ENCODE data around the gene TFEB. TPM values are rescaled to one million over a fixed set of nuclear protein-coding genes. Genes with fewer than 3 reads are reported as not detected.

TFEB gene
- polyA plus RNA-seq, 4 donors = 4.5 to 10.2 (median 9.1) TPM

DNA sequence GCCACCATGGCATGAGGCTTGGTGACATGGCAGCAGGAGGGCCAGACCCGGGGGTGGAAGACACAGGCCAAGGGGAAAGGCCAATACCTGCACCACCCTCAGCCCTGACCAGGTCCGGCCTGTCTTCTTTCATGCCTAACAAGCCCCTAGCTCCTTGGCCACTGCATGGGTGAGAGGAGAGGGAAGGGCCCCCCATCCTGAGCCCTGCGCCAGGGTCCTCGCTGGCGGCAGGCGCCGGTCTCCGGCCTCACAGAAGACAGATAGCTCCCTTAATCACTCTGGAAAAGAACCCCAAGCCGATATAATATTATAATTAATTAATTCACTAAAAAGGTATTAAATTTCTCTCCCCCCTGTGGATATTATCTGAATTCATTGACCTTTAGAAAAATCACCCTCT is 55.7 kb downstream of the TFEB start:
- DNase-seq (ENCODE audit: low read depth in 4 of 4, low spot score in 3 of 4) = no peak

DNA sequence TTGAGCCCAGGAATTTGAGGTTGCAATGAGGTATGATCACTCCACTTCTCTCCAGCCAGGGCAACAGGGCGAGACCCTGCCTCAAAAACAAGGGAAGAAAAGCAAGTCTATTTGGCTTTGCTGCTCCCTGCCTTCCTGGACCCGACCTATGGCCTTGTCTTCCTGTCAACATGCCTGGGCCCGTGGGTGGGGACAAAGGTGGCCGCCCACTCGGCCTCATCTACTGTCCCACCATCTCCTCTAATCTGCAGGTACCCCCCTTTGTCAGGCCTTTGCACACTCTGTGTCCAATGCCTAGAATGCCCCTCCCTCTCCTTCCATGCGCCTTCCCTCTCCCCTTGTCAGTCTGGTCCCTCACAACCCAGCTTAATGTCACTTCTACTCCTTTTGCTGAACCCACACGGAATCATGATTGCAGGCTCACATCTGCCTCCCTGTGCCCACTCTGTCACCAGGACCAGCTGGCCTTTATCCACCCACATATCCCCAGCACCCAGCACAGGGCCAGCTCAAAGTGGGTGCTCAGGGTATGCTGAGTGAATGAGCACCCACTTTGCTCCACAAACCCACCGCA is 56.8 kb downstream of the TFEB start:
- no peak for DNase-seq (ENCODE audit: low read depth in 4 of 4, low spot score in 3 of 4)

DNA sequence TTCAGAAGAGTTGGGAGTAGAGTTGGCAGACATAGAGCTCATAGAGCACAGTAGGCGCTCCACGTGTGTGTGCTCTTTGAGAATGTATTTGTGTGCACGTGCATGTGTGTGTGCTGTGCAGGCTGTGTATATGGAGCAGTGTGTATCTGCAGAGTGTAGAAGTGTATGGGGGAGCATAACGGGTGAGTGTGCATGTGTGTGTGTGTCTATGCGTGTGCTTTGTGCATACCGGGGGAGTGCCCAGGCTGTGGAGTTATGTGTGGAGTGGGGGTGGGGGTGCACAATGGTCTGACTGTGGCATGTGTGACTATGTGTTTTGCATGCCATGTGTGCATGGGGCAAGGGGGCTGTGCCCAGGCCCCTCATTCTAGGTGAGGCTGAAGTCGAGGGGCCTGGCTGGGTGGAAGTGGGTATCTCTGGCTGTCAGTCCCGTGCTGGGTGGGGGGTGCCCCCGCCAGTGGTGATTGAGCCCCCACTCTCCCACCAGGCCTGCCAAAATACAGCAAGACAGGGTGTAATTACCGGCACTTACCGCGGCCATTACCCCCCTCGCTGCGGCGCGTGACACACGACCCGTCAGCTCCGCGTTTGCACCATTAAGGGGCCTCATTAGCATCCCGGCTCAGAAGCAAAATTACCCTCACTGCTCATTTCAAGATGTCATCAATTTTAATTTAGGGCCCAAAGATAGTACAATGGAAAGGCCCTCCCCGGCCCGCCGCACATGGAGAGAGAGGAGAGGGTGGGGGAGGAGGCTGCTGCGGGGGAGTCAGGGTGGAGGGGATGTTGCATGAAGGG is 58.1 kb downstream of the TFEB start:
- no peak for DNase-seq (ENCODE audit: low read depth in 4 of 4, low spot score in 3 of 4)

DNA sequence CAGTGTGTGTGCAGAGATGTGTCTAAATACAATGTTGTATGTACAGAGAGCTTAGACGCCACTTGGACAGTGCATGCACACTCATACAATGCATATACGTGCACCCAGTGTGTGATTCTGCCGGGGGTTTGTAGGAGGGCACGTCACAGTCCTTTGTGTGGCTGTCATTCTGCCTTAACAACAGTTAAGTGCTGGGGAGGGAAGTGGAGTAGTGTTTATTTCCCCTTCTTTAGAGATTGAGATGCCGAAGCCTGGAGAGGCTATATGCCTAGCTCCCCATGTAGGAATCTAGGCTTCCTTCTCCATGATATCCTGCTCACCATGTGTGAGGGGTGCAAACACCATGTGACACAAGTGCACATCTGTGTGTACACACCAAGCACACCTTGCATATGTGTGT is 59.0 kb downstream of the TFEB start:
- no peak for DNase-seq (ENCODE audit: low read depth in 4 of 4, low spot score in 3 of 4)

DNA sequence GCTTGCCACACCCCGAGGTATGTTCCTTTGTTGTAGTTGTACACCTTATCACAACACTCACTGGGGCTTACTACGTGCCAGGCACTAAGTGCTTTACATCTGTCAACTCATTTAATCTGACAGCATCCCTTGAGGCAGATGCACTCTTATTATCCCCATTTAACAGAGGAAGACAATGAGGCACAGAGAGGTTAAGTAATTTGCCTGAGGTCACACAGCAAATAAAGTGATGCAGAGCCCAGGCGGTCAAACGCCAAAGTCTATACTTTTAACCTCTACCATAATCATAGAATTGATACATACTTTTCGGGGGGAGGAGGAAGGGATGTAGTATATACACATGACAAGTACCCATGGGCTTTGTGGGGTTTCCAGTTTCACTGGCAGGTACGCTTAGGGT is 59.4 kb downstream of the TFEB start:
- no peak for DNase-seq (ENCODE audit: low read depth in 4 of 4, low spot score in 3 of 4)

DNA sequence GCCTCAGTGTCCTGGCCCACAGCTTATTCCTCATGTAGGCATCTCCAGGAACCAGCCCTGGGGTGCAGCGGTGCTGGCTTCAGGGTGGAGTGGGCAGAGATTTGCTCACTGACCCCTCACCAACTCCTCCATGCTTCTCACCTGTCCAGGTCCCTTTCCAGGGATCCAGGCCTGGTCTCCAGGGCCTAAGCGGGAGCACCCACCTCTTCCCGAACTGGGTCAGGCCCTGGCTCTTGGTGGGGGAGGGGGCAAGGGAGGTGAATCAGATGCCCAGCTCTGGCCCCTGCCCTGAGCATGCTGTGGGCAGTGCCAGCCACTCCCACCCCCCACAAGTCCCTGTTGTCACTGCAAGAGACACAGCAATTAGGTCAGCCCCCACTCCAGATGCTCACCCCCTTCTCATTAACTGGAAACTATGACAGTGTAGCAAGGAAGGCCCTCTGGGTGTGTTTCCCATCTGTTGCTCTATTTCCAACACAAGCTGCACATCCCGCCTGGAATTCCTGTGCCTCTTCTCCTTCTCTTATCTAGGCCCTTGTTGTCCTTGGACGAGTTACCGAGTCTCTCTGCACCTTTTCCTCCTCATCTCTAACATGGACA is 60.1 kb downstream of the TFEB start:
- DNase-seq (ENCODE audit: low read depth in 4 of 4, low spot score in 3 of 4) = no peak

DNA sequence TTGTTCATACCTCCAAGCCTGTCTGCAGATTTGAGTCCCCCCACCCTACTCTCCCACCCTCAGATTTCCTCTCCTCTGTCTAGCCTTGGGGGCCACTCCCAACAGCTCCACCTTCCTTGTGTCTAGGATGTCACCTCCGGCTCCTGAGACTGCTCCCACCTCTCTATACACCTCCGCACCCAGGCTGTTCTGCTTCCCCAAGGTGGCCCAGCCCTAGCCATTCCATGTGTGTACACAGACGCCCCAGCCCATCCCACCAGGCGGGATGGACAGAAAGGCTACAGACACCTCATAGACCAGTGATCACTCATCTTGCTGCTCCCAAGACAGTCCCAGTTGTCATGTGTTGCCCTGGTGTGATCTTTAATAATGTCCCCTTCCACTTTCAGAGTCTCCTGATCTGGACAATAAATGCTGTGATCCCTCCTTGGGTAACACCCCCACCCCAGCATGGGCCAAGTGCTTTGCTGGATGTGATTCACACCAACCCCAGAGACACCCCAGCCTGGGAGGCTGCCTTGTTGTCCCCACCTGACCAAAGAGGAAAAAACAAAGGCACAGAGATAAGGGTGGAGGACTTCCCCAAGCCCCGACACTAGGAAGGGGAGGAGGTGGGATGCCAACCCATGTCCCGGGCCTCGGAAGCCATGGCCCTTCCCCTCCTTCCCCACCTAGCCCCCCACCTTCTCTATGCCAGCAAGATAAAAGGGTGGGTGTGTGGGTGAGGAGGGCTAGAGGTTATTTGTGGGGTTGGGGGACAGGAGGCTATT is 61.0 kb downstream of the TFEB start:
- DNase-seq (ENCODE audit: low read depth in 4 of 4, low spot score in 3 of 4) = no peak

DNA sequence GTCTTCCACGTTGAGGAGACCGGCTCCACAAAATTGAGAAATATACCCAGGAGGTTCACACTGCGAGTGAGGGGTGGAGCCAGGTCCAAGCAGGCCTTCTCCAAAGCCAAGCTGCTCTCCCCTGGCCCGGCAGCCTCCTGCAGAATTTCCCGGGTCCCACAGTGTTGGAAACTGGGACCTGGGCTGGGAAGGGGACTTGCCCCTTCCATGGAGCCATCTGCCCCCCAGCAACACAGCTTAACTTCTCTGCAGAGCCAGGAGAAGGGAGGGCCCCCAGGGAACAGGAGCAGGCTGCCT is 61.8 kb downstream of the TFEB start:
- DNase-seq (ENCODE audit: low read depth in 4 of 4, low spot score in 3 of 4) = no peak

DNA sequence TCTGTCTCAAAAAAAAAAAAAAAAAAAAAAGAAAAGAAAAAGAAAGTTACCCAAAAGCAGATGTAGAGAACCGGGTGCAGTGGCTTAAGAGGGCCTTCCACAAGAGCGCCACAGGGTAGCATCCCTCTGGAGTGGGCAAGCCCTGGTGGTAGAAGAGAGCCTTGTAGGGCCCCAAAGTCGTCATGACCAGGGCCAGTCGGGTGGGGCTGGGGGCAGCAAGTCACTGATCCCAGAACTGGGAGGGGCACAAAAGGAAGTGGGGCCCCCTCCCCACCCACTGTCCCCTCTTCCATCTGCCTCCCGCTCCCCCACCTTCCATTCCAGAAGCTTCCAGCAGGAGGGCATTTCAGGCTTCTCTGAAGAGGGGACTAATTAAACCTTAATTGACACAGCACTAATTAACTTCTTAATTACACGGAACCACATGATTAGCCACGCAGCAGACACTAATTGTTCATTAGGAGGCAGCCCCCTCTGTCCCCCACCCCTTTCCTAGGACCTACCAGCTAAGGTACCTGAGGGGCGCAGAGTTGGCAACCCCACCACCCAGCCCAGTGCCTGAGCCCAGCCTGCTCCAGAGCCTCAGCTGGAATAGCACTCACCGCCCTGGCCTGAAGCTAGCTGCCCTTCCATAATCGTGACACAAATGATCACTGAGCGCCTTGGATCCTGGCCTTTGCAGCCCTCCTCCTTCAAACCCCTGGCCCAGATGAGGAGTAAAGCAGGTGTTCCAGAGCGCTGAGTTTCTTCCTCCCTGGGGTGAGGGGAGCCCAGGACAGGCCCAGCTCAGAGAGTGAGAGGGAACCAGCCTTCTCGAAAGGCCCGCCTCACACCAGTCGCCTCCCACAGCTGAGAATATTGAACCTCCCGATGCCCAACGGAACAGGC is 62.3 kb downstream of the TFEB start:
- no peak for DNase-seq (ENCODE audit: low read depth in 4 of 4, low spot score in 3 of 4)

DNA sequence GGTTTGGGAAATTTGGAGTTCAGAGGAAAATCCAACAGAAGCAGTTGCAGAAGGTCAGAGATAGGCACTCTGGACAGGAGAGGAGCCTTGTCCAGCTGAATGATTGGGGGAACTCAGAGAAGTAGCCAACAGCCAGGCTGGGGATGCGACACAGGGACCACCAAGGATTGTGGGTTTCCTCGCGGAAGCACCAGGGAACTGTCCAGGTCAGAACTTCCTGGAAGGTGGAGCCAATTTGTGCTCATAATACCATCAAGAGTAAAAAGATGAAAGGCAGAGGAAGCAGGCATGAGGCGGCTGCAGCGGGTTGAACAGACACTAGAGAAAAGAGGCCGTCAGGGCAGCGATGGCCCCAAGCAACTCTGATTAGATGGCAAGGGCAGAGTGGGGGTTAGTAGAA is 63.4 kb downstream of the TFEB start:
- DNase-seq (ENCODE audit: low read depth in 4 of 4, low spot score in 3 of 4) = no peak

DNA sequence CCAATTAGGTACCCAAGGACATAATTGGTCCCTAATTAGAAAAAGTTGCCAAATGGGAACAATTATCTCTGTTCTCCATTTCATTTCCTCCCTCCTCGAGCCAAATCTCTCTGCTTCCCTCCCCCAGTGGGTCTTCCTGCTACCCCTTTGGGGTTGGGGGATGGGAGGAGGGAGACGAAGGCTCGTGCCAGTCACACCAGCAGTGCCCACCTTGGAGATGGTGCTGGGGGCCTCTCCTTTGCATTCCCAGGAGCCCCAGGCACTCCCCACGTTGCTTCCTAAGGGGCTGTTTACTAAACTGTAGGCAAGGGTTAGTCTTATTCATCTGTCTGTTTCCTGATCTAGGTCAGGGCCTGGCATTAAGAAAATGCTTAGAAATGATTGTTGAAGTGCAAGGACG is 64.0 kb downstream of the TFEB start:
- DNase-seq (ENCODE audit: low read depth in 4 of 4, low spot score in 3 of 4) = no peak

DNA sequence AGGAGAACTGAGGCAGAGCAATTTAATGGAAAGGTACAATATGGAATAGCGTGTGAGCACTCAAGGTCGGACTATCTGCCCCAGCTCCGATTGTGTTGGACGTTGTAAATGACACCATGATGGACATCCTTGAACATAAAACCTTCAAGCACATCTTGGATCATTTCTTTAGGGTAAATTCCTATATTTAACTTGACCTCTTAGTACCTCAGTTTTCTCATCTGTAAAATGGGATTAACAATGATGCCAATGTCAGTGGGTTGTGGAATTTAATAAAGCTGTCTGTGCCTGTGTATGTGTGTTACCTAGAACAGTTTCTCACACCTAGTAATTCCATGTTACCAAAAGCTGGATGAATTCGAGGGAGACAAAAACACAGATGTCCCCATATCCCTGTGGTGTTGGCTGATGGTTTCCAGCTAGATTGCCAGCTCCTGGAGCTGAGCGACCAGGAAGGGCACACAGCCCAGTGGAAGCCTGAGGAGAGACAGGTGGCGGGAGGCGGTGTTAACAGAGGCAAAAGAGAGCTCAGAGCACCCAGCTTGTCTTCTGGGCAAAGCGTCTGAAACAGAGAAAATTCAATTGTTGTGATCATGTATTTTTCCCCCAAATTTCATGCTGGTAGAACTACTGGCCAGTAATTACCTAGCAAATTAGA is 64.6 kb downstream of the TFEB start:
- no peak for DNase-seq (ENCODE audit: low read depth in 4 of 4, low spot score in 3 of 4)

DNA sequence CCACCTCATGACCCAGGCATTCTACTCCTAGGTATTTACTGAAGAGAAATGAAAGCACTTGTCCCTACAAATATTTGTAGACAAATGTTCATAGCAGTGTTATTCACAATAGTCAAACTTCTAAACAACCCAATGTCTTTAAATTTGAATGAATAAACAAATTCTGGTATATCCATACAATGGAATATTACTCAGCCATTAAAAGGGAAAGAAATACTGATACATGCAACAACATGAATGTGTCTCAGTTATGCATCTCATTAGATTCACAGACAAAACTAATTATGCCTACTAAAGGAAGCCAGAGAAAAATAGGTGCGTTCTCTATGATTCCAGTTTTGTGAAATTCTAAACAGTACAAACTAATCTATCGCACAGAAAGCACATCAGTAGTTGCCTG is 66.4 kb downstream of the TFEB start:
- no peak for DNase-seq (ENCODE audit: low read depth in 4 of 4, low spot score in 3 of 4)

DNA sequence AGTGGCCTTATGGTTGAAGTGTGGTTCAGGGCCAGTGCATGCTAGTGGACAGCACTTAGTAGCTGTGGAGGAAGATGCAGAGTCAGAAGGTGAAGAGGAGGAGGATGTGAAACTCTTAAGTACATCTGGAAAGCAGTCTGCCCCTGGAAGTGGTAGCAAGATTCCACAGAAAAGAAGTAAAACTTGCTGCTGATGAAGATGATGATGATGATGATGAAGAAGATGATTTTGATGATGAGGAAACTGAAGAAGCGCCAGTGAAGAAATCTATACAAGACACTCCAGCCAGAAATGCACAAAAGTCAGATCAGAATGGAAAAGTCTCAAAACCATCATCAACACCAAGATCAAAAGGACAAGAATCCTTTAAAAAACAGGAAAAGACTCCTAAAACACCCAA is 68.2 kb downstream of the TFEB start:
- DNase-seq (ENCODE audit: low read depth in 4 of 4, low spot score in 3 of 4) = no peak

DNA sequence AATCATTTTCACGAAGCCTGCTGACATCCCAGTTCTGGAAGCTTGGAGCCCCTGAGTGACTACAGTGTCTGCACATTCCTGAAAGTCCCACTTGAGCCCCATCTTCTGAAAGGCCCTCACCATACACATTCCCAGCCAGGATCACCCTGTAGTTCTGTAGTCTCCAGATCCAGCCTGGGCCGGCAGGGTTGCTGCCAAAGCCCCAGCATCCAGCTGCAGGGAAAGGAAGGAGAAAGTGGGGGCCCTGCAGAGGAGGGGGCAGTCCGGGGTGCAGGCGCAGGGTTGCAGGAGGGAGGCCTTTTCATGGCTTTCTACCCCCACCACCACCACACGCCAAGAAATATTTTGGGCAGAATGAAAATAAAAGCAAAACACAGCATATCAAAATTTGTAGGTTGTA is 71.1 kb downstream of the TFEB start:
- no peak for DNase-seq (ENCODE audit: low read depth in 4 of 4, low spot score in 3 of 4)

DNA sequence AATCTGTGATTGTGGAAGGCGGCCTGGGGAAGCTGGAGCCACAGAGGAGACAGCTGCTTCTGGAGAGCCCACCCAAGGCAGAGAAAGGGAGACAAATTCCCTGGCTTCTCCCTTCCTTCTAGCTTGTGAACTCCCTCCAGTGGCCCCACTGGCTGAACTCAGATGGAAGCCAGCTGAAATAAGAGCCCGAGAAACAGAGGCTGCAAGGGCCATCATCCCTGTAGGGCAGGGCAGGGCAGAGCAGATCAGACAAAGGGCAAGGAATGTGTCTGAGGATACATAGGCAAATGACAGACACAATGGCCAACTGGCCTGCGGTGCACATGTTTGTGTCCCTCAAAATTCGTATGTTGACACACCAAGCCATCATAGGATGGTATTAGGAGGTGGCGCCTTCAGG is 71.8 kb downstream of the TFEB start:
- DNase-seq (ENCODE audit: low read depth in 4 of 4, low spot score in 3 of 4) = no peak

DNA sequence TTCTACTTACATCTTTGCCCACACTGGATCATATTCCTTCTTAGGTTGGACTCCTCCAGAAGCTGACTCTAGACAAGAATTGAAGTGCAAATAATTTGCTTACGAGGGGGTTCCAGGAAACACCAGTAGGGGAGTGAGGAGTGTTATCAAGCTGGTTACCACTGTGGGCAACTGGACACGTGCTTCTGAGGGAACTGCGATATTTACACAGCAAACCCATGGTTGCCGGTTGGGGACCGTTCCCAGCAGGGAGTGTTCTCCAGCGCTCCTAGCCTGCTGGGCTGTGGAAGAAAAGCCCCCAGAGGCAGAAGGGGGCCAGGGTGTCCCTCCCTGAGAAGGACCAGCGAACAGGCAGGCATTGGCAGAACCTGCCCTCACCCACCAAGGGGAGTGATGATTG is 75.5 kb downstream of the TFEB start:
- DNase-seq (ENCODE audit: low read depth in 4 of 4, low spot score in 3 of 4) = no peak

DNA sequence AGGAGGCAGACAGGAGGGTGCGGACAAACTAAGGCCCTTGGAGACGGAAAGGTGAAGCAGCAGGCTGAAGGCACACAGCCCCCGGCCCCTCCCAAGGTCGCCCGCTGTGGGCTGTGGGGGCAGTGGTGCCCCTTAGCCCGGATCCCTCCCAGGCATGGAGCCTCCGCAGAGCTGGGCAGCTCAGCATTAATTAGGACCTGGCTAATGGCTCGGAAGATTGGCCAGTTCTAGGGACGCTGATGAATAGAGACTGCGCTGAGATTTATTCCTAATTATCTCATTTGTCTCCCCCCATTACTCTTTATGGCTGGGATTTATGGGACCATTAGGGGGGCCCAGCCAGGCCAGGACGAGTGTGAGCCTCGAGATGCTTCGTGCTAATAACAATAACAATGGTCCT is 76.8 kb downstream of the TFEB start:
- DNase-seq (ENCODE audit: low read depth in 4 of 4, low spot score in 3 of 4) = no peak

DNA sequence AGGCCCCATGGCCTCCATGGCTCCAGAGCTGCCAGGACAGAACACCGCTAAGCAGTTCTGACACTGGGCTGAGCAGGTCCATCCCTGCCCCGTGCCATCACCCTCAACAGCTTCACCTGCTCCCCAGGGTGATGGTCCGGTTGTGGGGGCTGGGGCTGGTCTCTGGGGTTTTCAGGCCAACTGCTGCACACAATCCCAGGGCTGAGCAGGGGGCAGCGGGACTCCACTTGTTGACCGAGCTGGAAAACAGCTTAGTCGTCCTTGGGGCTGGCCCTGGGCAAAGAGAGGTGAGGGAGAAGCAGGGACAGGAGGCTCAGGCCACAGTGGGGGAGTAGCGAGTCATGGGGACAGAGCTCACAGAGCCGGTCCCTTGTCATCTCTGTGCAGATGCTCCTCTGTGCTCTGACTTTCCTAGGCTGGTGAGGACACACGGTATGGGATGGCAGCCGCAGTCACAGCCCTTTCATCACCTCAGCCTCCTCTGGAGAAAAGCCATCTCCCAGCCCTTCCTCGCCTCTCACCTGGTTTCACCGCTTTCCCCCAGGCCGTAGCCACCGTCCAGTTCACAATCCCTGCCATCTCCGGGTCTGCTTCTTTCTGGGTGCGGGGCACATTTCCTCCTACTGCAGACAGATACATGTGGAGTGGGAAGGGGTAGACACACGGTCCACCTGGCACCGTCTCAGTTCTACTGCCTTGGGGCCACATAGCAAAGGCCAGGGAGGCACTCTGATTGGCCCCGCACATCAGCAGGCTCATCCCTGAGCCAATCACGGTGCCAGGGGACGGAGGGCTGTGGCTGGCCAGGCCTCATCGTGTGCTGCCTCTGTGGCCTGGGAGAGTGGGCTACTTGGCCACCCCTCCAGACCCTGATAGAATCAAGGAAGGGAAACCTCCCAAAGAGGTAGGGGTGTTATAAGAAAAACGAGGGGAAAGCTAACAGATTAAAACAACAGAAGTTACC is 78.0 kb downstream of the TFEB start:
- no peak for DNase-seq (ENCODE audit: low read depth in 4 of 4, low spot score in 3 of 4)

Measured in left renal pelvis (tissue), 4 donors.